NCI-H774 (cell line): Measurements from ENCODE around the gene PAK2.
A peak's percentile ranks its signal among the peaks of the same experiment; 100 is the strongest.
"Not testable (repeated sequence)": the region's sequence is repeated elsewhere in the genome, so short reads cannot be mapped to it uniquely, and the experiment has no call there.

ENCODE experiments used
- DNase-seq: peaks from one replicate; lab custom pipeline; 2025; lab: John Stamatoyannopoulos, UW

Gene PAK2

DNA sequence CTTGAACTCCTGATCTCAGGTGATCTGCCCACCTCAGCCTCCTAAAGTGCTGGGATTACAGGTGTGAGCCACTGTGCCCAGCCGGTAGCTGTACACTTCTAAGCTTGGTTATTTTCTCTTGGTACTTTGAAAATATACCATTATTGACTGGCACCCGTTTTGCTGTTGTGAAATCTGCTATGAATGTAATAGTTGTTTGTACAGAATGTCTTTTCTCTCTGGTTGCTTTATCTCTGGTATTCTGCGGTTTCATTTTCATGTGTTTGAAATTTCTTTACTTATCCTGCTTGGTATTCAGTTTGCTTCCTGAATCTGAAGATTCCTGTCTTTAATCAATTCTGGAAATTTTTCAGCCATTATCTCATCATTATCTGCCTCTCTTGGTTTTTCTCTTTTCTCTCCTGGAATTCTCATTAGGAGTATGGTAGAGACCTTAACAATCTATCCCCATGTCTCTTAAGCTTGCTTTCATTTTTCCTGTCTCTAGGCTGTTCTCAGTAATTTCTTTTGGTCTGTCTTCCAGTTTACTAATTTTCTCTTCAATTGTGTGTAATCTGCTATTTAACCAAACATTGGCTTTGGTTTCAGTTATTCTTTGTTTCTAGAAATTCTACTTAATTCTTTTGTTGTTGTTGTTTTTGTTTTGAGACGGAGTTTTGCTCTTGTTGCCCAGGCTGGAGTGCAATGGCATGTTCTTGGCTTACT is 2.8 kb upstream of the PAK2 start:
- DNase-seq: no peak

DNA sequence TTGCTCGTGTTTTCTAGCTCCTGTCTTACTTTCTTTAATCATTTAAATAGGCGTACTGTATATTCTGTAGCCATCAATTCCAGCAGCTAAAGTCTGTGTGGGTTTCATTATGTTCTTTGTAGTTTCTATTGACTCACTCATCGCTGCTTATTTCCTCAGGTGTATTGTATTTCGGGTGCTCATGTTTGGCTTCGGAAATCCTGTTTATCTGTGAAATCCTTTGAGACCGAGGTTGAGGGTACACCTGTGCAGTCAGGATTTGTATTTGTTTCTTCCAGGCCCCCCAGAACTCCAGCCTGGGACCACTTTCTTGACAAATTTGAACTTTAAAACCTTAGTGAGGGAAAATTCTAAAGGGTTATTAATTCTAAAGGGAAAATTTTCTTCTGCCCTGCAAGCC is 2.0 kb upstream of the PAK2 start:
- DNase-seq: peak; percentile 30

DNA sequence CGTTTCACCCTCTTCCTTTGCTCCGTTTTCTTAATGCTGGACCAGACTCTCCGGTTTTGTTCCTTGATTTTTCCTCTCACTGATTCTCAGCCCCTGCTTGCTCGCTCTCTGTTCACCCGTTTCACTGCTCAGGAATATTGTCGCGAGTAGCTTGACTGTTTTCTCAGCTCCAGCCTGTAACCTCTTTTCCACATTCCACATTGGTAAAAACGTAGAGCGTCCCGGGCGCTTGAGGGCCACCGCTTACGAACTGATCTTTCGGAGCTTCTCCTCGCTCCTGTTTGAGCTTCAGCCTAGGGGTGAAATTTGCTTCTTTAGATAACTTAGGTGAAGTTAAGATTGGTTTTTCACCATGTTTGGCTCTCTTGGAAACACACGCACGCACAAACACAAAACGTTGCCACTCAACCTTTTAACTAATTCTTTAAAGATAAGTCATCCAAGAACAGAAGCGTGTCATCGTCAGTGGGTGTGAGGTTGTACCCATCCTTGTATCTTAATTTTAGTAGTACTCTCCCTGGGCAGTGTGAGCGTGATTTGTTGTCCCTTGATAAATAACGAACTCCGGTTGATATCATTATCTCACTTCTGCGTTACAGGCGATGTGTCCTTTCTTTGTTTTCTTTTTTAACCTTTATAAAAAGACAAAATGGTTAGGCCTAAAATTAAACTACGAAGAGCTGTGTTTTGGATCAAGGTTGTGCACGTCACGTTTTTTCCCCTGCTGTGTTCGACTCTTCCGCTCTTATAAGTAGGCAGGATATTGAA is 1.0 kb downstream of the PAK2 start:
- peak; percentile 54 for DNase-seq

DNA sequence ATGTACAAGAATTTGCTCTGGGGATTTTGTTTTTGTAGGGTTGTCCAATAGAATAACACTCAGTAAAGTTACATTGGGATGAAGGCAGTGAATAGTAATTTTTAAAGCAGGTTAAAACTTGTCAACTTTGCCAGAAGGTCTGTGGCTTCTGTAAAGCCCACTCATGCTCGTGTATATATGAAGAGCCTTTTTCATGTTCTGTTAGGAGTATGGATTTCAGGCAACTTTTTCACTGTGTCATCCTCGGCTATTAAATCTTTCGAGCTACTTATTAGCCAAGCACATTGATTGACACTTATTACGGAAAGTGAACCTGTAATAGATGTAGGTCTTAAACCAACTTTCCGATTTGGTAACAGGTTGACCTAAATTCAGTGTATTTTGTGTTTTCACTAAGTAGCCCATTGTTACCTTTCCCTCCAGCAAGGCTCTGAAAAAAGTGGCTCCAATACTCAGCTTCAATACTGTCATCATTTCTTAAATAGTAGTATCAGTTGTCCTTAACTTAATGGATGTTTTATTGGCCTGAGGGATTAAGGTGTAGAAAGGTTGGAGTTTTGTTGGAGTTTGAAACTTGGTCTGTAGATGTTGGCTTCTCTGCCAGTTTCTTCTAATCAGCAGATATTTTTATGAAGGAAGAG is 1.7 kb downstream of the PAK2 start:
- DNase-seq: no peak

DNA sequence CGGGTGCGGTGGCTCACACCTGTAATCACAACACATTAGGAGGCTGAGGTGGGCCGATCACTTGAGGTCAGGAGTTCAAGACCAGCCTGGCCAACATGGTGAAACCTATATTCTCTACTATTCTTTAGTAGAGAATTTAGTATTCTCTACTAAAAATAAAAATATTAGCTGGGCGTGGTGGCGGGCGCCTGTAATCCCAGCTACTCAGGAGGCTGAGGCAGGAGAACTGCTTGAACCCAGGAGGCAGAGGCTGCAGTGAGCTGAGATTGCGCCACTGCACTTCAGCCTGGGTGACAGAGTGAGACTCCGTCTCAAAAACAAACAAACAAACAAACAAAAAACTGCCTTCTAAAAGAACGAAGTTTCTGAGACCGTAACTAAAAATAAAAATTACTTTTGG is 3.9 kb downstream of the PAK2 start:
- not testable (repeated sequence) for DNase-seq

DNA sequence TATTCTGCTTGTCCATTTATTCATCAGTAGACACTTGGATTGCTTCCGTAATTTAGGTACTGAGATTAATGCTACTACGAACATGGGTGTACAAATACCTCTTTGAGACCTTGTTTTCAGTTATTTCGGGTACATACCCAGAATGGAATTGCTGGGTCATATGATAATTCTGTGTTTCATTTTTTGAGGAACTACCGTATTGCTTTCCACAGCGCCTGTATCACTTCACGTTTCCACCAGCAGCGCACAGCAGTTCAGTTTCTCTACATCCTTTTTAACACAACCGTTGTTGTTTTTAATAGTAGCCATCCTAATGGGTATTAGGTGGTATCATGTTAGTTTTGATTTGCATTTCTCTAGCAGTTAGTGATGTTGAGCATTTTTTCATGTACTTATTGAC is 9.5 kb downstream of the PAK2 start:
- DNase-seq: no peak

DNA sequence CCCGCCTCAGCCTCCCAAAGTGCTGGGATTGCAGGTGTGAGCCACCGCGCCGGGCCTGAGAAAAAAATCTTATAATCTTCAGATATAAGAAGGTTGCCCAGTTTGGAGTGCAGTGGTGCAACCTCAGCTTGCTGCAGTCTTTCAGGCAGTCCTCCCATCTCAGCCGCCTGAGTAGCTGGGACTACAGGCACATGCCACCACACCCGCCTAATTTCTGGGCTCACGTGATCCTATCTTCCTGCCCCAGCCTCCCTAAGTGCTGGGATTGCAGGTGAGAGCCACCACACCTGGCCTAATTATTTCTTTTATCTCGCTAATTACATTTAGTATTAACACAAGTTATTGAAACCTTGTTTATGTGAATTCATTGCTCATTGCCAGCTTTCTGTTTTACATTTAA is 13.5 kb downstream of the PAK2 start:
- DNase-seq: no peak

DNA sequence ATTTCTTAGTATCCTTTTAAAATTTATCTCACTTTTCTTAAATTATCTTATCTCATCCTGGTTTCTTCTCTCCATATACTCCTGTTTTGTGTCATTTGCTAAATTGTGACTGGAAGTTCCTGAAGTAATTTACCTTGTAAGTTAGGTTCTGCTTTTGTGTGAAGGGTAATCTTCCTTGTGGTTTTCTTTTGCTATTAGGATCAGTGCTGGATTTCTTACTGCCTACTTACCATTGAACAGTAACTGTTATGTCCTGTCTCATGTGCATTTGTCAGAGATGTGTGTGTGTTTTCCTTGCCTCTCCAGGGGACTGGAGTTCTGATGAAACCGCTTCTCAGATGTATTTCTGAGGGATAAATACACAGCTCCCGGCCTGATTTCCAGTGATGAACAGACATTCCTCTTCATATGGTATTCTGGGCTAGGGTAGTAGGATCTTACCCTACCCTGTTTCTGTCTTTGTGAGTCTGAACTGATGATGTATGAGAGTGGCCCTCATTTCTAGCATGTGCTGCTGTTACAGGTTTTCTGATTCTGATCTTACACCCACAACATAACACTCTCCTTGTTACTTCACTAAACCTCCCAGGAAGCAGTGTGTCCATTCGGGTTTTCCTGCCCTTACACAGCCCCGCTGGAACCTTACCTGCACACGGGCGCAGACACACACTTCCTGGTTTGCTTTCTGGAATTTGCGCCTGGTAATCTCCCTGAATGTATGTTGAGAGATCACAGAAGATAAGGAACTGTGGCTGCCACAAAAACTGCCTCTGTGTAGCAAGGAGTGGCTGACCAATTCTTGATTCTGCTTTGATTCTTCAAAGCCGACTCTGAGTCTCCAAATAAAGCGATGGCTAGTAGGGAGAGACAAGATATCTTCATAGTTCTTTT is 14.7 kb downstream of the PAK2 start:
- no peak for DNase-seq

DNA sequence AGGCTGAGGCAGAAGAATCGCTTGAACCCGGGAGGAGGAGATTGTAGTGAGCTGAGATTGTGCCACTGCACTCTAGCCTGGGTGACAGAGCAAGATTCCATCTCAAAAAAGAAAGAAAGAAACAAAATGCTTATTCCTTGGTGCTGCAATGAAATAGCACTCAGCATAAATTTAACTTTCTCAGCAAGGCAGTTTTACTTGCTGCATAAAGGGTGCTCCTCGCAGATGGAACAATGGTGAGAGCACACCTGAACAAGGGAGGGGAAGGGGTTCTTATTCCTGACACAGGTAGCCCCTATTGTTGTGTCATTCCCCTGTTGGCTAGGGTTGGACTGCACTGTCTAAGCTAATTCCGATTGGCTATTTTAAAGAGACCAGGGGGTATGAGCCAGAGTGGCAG is 17.1 kb downstream of the PAK2 start:
- DNase-seq: no peak

DNA sequence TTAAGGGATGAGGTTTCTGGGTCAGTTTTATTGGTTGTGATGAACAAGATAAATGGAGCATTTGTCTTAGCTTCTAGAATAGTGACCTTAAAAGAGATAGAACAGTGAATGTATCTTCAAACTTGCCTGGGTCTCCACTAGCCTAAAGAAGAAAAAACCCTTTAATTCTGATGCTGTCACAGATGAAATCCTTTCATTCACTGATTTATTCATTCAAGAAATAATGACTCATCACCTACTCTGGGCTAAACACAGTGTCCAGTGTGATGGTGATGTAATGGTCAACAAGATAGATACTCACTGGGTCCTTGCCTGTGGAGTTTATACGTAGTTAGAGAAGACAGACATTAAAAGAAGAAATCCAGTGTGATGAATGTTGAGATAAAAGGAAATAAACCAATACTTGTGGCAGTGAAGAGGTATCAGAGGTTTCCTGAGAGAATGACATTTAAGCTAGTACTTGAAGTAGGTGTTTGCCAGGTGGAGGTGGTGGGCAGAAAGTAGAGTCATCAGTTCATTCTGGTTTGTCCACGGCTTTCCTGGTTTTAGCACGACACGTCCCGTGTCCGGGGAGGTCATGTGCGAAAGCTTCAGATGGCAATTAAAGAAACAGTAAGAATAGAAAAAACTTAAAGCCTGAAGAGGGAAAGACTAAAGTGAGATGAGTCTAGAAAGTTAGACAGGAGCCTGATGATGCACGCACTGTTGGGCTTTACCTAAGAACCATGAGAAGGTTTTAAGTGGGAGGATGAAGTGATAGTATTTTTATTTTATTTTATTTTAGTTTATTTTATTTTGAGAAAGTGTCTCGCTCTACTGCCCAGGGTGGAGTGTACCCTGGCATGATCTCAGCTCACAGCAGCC is 18.5 kb downstream of the PAK2 start:
- DNase-seq: no peak

DNA sequence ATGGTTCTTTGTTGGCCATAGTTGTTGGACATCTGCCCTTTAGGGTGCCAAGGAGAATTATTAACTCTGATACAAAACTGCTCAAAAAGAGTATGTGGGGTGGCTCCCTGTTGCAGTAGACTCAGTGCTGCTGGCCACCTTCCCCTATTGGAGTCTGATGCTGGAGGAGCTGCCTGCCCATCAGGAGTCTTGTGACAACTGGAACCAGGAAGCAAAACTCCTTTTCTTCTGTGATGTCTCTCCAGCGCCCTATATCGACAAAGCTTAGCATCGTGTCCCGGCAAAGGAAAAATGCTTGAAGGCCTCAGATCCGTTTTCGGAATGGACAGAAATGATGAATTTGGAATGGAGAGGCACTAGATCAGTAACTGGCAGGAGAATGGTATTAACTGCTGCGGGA is 23.5 kb downstream of the PAK2 start:
- no peak for DNase-seq

DNA sequence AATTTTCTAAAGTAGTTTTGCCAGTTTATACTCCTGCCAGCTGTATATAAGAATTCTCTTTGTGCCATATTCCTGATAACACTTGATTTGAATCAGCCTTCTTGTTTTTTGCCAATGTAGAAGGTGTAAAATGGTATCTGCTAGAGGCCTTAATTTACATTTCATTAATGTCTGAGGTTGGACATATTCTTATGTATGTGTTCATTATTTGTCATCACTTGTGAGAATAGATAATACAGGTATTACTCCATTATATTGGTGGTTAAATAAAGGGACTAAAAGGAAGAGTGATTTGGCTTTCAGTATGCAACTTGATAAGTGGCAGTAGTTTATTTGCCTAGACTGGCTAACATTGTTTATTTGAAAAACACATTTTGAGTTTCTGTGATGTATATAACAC is 25.8 kb downstream of the PAK2 start:
- DNase-seq: no peak

DNA sequence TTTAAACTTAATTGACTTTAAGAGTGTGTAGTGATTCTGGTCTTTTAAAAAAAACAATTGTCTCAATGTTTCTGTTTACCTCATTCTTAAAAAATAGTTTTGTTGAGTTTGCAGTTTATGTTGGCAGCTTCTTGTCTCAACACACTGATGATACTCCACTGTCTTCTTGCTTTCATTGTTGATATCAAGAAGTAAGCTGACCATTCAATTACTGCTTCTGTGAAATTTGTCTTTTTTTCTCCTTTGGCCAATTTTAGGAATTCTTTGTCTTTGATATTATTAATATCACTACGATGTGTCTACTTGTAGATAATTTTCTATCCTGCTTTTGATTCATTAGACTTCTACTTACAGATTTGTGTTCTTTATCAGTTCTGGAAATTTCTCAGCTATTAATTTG is 31.4 kb downstream of the PAK2 start:
- no peak for DNase-seq

DNA sequence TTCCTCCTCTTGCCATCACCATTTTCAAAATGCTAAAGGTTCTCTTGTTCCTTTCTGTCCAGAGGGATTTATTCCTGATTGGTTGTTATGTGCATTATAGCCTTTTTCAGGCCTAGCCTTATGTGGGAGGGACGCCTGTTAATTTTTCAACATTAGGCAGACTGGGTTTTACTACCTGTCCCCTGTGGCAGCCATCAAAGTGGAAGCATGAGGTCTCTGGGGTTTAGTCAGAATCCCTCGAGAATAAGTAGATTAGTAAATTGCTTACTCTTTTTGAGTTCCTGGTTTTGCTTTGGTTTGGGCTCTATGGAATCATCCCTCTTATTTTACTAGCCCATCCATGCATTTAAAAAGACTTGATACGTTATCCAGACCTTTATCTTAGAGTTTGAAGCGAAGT is 32.4 kb downstream of the PAK2 start:
- no peak for DNase-seq

DNA sequence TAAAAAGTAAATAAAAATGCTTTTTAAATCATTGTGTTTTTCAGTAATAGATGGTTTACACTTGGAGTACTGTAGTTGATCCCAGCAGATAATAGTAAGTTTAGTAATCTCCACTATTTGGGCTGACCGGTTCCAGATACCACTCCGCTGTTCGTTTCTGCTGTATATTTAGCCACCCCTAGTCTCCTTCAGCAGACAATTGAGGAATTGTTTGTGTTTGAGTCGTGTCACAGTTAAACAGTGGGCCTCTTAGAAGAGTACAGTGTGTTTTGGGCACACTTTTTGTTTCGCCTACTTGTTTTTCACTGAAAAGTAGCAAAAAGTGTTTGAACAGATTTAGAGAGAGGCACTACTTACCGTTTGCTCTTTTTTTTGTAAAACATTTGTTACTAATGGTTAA is 33.2 kb downstream of the PAK2 start:
- DNase-seq: no peak

DNA sequence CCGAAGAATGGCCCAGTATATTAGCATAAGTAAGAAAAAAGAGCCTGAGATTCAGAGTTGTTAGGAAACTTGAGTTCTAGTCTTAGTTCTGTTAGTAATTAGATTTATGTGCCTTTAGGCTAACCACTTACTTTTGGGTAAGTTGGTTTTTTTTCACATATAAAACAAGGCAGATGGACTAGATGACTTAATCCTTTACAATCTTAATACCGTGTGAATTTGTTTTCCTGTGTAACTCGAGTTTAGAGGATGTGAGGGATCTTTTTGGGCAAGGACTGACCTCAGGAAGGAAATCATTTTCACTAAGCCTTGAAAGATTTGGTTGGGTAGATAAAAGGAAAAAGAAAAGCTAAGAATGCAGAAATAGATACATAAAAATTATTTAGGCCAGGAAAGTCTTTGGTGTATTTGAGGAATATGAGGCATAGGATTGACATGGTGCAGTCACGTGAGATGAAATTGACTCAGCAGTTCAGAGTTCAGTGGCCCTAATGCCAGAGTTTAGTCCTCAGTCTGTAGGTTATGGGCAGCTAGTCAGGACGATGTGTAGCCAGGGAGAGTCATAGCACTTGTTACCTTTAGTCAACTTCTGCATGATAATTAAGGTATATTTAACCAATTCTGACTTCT is 34.6 kb downstream of the PAK2 start:
- no peak for DNase-seq

DNA sequence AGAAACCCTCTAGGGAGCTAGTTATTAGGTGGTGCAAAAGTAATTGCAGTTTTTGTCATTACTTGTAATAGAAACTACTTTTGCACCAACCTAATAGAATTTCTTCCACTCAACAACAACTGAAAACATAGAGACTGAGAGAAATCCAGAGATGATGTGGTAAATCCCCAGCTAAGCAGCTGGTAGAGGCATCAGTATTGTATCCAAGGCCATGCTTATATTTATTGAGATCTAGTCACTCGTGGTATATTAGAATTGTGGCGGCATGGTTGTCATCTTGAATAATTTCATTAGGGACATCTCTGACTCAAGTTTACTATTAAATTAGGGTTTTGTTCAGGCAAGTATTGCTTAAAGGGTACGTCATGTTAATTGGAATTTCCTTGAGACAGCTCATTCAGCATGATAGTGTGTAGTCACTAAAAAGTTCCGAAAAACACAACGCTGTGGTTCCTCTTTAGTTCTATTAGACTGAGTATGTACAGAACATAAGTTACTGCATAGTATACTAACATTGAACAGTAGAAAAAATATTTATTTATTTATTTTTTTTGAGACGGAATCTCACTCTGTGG is 35.3 kb downstream of the PAK2 start:
- DNase-seq: no peak

DNA sequence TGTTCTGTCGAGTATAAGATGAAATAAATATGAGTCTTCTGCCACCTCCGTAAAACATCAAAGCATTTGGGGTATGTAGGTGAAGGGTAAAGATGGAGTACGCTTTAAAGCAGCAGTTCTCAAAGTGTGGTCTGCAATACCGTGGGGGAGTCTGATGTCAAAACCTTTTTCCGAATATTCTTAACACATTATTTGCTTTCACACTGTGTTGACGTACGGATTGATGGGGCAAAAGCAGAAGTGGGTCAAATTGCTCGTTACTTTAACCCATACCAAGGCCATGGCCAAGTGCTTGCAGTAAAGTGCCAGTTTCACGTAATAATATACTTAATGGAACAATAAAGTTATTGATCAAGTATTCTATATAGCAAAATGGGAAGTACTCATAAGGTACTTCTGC is 36.3 kb downstream of the PAK2 start:
- DNase-seq: no peak

DNA sequence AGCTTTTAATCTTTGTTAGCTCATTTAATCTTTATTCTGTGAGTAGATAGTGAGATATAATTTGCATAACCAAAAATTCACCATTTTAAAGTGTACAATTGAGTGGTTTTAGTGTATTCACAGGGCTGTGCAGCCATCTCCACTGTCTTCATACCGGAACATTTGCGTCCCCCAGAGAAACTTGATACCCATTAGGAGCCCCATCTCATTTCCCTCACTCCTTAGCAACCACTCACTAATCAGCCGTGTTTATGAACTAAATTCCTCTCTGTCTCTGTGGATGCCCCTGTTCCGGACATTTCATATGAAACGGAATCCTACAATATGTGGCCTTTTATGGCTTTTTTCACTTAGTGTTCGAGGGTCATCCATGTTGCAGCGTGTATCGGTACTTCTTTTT is 38.2 kb downstream of the PAK2 start:
- DNase-seq: no peak

DNA sequence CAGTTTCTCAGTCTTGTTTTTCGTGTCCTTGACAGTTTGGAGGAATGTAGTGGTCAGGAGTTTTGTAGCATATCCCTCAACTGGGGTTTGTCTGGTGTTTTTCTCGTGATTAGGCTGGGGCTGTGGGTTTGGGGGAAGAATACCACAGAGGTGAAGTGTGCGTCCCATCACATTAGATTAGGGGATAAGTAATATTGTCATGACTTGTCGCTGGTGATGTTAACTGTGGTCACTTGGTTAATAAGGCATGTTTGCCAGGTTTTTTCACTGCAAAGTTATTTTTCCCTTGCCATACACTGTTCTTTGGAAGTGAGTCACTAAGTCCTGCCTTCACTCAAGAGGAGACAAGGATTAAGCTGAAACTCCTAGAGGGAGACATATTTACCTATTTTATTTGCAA is 39.1 kb downstream of the PAK2 start:
- DNase-seq: no peak

DNA sequence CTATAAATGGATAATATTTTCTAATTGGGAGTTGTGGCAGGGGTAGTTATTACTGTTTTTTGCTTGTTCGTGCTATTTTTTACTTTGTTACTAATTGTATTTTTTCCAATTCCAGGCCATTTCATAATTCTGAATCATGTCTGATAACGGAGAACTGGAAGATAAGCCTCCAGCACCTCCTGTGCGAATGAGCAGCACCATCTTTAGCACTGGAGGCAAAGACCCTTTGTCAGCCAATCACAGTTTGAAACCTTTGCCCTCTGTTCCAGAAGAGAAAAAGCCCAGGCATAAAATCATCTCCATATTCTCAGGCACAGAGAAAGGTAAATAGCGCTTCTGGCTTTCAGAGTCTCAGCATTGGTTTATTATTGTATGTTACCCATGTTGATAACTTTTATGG is 42.9 kb downstream of the PAK2 start:
- DNase-seq: no peak
